NCI-H128 (cell line): ENCODE results near the gene SYNC.

Source experiments
- DNase-seq: peaks from one replicate; lab custom pipeline; 2025; ENCODE audit not compliant: unreplicated experiment; lab: John Stamatoyannopoulos, UW

Gene SYNC

GRCh38 chr1:32702599-32703478, at the start of gene SYNC:
Gene SYNC, minus strand, starts transcription at chr1:32702770. Its CDS starts 110 bp downstream, at chr1:32702660.
- no peak for DNase-seq

GRCh38 chr1:32749771-32750170, 47.2 kb upstream of the SYNC start:
- no peak for DNase-seq

- no peak for DNase-seq
Observed at GRCh38 chr1:32749332-32749731, 46.8 kb upstream of the SYNC start.

GRCh38 chr1:32748926-32749325, 46.4 kb upstream of the SYNC start:
- no peak for DNase-seq

GRCh38 chr1:32748348-32748747, 45.8 kb upstream of the SYNC start:
- DNase-seq, result no peak

- no peak for DNase-seq
Observed at GRCh38 chr1:32746130-32746529, 43.6 kb upstream of the SYNC start.

- DNase-seq, result no peak
Observed at GRCh38 chr1:32744071-32744425, 41.5 kb upstream of the SYNC start.

- no peak for DNase-seq
Observed at GRCh38 chr1:32743380-32744070, 41.0 kb upstream of the SYNC start.

GRCh38 chr1:32742956-32743355, 40.4 kb upstream of the SYNC start:
- DNase-seq, result no peak

GRCh38 chr1:32742199-32742947, 39.8 kb upstream of the SYNC start:
- DNase-seq, result no peak

GRCh38 chr1:32741413-32742198, 39.0 kb upstream of the SYNC start:
- DNase-seq, result no peak

GRCh38 chr1:32741059-32741412, 38.5 kb upstream of the SYNC start:
- DNase-seq, result no peak

GRCh38 chr1:32736812-32737791, 34.5 kb upstream of the SYNC start:
- no peak for DNase-seq

- no peak for DNase-seq
Observed at GRCh38 chr1:32733582-32734321, 31.2 kb upstream of the SYNC start.

- DNase-seq, result no peak
Observed at GRCh38 chr1:32729254-32730046, 26.9 kb upstream of the SYNC start.

- no peak for DNase-seq
Observed at GRCh38 chr1:32728413-32729077, 26.0 kb upstream of the SYNC start.

- no peak for DNase-seq
Observed at GRCh38 chr1:32727876-32728275, 25.3 kb upstream of the SYNC start.

GRCh38 chr1:32725615-32725982, 23.0 kb upstream of the SYNC start:
- DNase-seq, result no peak
